ENCODE measurements around the gene MPP2.
"Not testable (repeated sequence)": the region's sequence is repeated elsewhere in the genome, so short reads cannot be mapped to it uniquely, and the experiment has no call there.

MPP2 gene

DNA sequence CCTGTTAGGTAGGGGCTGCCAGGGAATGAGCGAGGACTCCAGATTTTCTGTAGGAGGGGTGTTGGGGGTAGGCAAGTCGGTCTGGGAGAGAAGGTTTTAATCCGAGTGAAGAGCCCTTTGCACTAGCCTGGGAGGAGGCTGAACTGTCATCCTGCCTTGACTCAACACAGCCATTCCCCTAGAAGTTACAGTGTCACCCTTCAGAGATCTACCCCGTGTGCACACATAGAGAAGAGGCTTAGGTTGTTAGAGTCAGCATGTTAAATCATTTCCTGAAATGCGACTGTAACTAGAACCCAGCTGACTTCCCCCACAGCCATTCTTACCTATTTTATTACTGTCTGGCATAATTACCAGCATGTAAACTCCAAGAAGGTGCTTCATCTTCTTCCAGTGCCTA, 20.6 kb upstream of the MPP2 start:
- not testable (repeated sequence) for DNase-seq

DNA sequence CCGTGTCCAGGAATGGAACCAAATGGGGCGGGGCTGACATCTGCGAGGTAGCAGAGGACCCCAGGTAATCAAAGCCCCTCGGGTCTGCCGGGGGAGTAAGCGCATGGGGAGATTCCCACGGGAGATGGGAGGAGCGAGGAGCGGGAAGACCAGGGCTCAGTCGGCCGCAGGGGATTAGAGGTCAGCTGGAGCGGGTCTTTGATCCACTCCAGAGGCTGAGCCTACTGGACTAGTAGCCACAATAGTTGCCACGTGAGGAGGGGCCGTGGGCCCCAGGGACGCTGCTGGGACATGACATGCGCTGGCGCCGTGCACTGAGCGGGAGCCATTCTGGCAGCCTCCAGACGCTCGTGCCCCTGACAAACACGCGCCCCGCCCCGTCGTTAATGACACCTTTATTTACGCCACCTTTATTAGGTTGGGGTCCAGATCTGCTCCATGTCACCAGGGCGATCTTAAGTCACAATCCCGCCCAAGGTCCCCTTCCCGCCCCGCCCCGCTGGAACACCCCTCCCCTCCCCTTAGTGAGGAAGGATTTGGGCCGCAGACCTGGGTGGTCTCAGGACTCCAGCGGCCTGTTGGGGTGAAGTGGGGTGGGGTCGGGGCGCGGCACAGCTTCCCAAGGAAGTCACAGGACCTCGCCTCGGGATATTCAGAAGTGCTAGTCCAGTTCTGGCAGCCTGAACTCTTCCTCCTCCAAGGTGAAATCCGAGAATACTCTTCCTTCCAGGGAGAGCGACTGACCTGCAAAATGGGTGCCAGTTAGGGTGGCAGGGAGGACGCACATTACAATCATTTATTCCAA, 19.9 kb upstream of the MPP2 start:
- no peak for DNase-seq

DNA sequence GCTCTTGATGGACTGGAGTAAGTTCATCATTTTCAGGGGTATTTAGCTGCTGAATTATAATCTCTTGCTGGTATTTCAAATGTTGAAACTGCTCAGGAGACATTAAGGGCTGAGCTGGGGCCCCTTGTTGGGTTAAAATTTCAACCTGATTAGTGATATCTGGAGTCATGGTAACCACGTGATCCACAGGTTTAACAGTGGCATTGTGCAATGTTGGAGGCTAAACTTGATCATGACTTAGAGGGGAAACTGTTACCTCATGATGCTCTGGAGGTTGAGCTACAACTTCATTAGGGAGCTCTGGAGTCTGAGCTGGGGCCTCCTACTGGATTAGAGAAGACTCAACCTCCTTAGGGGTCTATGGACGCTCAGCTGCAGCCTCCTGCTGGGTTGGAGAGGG, 17.2 kb upstream of the MPP2 start:
- no peak for DNase-seq

GRCh38 chr17:43920500-43921095, 13.3 kb upstream of the MPP2 start:
- no peak for DNase-seq

- no peak for DNase-seq
Observed at GRCh38 chr17:43918026-43918389, 10.7 kb upstream of the MPP2 start.

- DNase-seq: peak; percentile 34
Observed at GRCh38 chr17:43917348-43918025, 10.2 kb upstream of the MPP2 start.

DNA sequence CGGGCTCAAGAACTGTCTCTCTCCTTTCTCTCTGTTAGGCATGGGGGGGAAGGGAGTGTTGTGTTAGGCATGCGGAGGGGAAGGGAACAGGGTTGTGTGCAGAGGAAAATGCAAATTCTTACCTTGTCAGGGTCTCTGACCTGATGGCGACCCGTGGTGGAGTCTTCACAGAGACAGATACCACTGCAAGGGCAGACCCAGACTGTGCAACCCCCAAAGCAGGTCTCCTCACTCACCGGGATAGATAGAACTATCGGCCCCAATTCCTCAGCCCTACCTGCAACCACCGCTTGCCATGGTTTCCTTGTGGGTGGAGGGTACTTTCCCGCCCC, 9.6 kb upstream of the MPP2 start:
- no peak for DNase-seq

DNA sequence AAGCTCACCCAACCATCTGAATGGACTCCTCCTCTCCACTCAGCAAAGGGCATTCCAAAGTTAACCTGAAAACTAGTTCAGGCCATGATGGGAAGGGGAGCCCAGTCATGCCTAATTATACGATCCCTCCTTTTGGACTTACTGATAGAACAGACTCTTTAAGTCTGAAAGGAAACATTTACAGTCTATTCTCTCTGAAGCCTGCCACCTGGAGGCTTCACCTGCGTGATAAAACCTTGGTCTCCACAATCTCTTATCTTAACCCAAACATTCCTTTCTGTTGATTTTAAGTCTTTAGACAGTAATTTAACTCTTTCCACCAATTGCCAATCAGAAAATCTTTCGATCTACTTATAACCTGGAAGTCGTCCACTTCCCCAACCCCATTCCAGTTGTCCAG, 9.0 kb upstream of the MPP2 start:
- no peak for DNase-seq

DNA sequence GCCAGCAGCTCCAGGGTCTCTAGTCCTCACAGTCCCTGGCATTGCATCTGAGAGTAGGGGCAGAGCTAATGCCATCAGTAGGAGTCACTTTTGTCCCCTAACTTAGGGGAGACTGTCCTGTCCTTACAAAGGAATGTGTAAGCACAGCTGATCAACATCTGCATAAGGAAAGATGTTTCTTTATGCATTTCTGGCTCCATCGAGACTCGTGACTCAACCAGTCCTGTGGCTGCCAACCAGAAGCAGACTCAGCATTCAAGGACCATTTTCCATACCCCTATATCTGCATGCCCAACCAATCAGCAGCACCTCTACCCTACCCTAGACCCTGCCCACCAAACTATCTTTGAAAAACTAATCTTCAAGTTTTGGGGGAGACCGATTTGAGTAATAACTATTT, 8.2 kb upstream of the MPP2 start:
- no peak for DNase-seq

- no peak for DNase-seq
Observed at GRCh38 chr17:43914451-43914850, 7.1 kb upstream of the MPP2 start.

DNA sequence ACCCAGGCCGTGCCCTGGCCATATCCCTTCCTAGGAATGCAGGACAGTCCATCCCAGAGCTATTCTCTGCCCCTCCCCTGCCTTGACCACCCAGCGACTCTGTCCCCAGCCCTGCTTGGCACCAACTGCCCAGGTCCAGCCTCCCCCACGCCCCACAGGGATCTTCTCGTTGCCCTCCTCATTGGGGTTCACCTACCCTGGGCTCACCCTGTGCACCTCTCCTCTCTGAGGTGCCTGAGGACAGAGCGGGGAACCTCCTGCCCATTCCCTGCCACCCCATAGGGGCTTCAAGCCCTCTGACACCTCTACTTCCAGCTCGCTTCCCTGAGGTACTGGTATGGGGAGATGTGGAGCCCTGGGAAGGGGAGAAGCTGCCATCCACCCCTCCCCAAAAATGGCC, 6.2 kb upstream of the MPP2 start:
- no peak for DNase-seq

DNA sequence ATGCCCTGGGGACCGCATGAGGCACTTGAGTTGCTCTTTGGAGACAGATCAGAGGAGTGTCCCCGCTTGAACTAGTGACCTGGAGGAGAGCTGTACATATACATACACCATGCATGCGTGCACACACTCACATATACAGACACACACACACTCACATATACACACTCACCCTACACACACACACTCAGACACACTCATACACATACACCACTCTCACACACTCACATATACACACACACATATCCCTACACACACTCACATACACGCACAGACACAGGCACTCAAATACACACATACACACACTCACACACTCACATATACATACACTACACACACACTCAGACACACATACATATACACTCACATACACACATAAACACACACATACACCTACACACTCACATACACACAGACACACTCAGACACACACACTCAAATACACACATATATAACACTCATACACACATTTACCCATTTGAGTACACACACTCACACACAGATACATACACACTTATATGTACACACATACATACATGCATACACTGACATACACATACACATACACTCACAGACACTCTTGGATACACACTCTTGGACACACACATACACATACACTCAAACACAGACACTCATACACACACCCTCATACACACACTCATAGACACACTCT, 5.4 kb upstream of the MPP2 start:
- DNase-seq: no peak

- DNase-seq: no peak
Observed at GRCh38 chr17:43911904-43912303, 4.6 kb upstream of the MPP2 start.

DNA sequence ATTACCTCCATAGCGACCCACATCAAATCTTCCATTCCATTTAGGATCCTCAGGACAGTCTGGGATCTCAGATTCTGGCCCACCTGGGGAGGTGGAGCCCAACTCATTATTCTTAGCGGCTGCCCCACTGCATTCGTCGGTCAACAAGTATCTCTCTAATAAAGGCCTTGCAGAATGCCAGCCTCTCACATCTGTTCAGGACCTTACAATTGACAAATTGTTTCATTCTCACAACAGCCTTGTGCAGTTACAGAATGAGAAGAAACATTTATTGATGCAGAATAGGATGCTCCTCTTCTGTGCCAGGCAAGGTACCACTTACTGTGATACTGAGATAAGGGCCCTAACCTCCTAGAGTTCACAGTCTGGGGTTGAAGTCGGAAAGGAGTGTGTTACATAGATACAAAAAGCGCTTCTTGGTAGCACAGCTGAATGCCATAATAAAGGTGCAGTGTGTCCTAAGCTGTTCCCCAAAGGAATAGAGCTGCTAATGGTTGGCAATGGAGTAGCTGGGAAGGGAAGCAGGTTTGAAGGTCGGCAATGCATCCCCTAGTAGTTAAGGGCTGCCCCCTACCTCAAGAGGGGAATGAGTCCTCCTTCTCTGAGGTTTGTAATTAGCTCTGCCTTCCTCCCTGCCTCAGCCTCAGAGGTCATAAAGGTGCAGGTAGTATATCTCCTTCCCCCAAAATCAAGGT, 2.3 kb upstream of the MPP2 start:
- no peak for DNase-seq

GRCh38 chr17:43907998-43908721, 824 bp upstream of the MPP2 start:
- peak; percentile 41 for DNase-seq

DNA sequence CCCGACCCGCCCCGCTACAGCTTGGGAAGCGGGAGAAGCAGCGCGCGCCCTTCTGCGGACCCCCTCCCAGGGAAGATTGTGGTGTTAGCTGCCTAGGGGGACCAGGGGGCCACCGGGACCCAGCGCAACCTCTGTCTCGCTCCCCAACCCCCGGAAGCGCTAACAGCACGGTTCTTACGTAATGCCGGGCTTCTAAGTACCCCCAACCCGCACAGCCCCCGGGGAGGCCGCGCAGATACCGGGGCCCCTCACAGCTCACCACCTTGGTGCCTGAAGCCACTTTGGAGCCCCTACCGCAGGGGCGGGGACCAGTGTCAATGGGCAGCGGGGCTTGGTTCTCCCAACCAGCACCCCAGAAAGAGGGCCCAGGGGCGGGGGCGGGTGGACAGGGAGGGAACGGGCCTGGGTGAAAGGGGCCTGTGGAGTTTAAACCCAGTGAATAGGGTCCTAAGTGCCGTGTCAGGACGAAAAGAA, 348 bp downstream of the MPP2 start:
- DNase-seq: no peak

GRCh38 chr17:43905985-43906852, 1.1 kb downstream of the MPP2 start:
- DNase-seq: no peak

DNA sequence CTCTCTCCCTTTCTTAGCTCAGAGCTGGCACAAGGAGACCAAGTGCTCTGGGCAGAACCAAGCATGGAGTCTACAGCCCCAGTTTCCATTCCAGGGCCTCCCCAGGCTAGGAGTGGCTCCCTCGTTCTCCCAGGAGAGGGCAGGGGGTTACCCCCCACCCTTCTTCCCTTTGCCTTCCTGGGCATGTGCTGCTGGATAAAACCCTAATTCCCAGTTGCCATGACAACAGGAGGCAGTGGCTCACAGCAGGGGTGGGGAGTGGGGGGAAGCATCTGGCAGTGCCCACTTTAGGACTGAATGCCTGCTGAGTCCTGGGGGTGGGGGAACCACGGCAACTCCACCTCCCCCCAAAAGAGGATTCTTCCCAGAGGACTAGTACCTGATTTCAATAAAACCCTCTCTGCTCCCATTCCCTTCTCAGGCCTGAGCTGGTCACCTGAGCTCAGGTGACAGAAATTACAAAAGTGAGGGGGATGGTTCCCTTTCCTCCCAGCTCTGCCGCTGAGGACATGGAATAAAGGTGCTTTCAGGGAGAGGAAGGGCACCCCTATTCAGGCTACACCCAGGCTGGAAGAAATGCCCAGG, 1.8 kb downstream of the MPP2 start:
- DNase-seq: no peak

DNA sequence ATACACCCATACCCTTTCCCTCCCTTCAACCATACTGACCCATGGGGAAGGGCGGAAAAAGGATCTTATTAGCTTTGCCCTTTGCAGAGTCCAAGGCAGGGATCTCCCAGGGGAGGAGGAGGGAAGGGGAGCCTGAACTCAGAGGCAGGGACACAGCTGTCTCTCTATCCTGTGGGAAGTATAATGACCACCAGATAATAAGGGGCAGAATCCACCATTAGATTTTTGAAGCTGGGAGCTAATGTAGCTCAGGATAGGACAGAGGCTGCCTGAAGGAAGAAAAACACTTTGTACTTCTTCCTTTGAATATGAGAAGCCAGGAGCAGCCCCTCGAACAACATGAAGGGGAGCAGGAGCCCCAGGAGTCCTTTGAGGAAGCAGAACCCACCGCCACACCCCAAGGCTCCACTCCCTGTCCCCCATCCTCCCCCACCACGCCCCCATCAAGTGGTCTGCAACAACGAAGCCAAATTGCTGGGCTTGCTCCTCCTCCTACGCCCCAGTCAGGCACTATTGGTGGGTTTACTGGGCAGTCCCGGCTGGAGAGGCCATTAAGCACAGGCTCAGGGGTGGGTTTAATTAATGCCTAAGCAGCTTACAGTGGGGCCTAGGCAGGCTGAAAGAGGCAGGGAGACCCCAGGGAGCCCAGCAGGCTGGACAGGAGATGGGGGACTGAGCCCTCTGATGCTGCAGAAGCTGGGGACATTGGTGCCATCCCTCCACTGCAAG, 5.3 kb downstream of the MPP2 start:
- no peak for DNase-seq

All from activated CD4-positive, alpha-beta T cell treated with anti-CD3 and anti-CD28 coated beads for 1 hour (primary cell).